ENCODE measurements around the gene EEF1G.

GRCh38 chr11:62588966-62589637 lies 15.4 kb upstream of the EEF1G start:
- TF ChIP-seq TCF12 (IDR thresholded peaks at IDR 0.05; ENCODE audit: low read depth), result no peak
- no peak for TF ChIP-seq CREB1 (IDR thresholded peaks at IDR 0.05; ENCODE audit: low read depth)
- no peak for TF ChIP-seq RAD21 (IDR thresholded peaks at IDR 0.05; ENCODE audit: low read depth)
- no peak for TF ChIP-seq EP300 (IDR thresholded peaks at IDR 0.05; ENCODE audit: borderline replicate concordance)
- no peak for TF ChIP-seq REST (IDR thresholded peaks at IDR 0.05; ENCODE audit: low read depth)
- no peak for TF ChIP-seq TAF1 (IDR thresholded peaks at IDR 0.05; ENCODE audit: low read depth)
- TF ChIP-seq NFIC (IDR thresholded peaks at IDR 0.05), result no peak
- TF ChIP-seq USF1 (IDR thresholded peaks at IDR 0.05), result no peak
- no peak for TF ChIP-seq MAX (IDR thresholded peaks at IDR 0.05)
- no peak for TF ChIP-seq FOXM1 (IDR thresholded peaks at IDR 0.05; ENCODE audit: borderline replicate concordance, low read depth)
- TF ChIP-seq ZBTB7A (IDR thresholded peaks at IDR 0.05; ENCODE audit: low read depth), result no peak
- no peak for TF ChIP-seq TEAD4 (IDR thresholded peaks at IDR 0.05)
- TF ChIP-seq CEBPB (IDR thresholded peaks at IDR 0.05), result no peak
- TF ChIP-seq YY1 (IDR thresholded peaks at IDR 0.05; ENCODE audit: low read depth), result no peak

Data from Ishikawa (cell line).